ENCODE measurements around the gene PTGR1. TPM values are rescaled to one million over a fixed set of nuclear protein-coding genes. Genes with fewer than 3 reads are reported as not detected.

PTGR1 gene
- total RNA-seq (2021; fragmentation: NEBNext Ultra II Directional; extraction: Animal tissue kit (Norgen Biotek cat#: 25700)), result 28.5 and 29.3 TPM in 2 replicates
- polyA plus RNA-seq (2011; rRNA removed), result 12.4 and 16.9 TPM in 2 replicates
- 30.7 TPM for polyA plus RNA-seq (2011; cell fraction: cytosol; rRNA removed)
- 9.0 TPM for polyA plus RNA-seq (2011; cell fraction: nucleus; rRNA removed)
- polyA plus RNA-seq (2012, experiment 1 of 2), result 35.7 to 40.1 TPM (median 37.7 TPM) in 4 replicates
- polyA plus RNA-seq (2012, experiment 2 of 2), result 8.5 TPM
- 17.9 TPM for polyA plus RNA-seq (2013, experiment 1 of 2)
- 17.5 TPM for polyA plus RNA-seq (2013, experiment 2 of 2)
- 14.6 and 20.0 TPM in 2 replicates for polyA minus RNA-seq (2011; rRNA and poly(A)+ RNA removed)
- 8.4 TPM for polyA minus RNA-seq (2011; cell fraction: cytosol; rRNA and poly(A)+ RNA removed)
- polyA minus RNA-seq (2011; cell fraction: nucleus; rRNA and poly(A)+ RNA removed), result 12.9 TPM
- long read RNA-seq, experiment 1, transcript PTGR1-201 (10 exons, 1,223 nt), result major isoform, 9 of 29 reads
- long read RNA-seq, experiment 1, transcript PTGR1-205 (10 exons, 1,407 nt), result minor isoform, 5 of 29 reads
- long read RNA-seq, experiment 1, partial matches to known transcripts, result 6 of 29 reads
- long read RNA-seq, experiment 1, other reads (novel, unspliced or antisense), result 7 of 29 reads
- long read RNA-seq, experiment 2, transcript PTGR1-205 (10 exons, 1,407 nt), result minor isoform, 17 of 64 reads
- long read RNA-seq, experiment 2, transcript PTGR1-201 (10 exons, 1,223 nt), result major isoform, 41 of 64 reads
- long read RNA-seq, experiment 2, partial matches to known transcripts, result 0 of 64 reads
- long read RNA-seq, experiment 2, other reads (novel, unspliced or antisense), result 4 of 64 reads

GRCh38 chr9:111599092-111599954 is at the start of gene PTGR1:
Gene PTGR1 (minus strand): TSS chr9:111599647. CDS start chr9:111597422, 2,225 bp downstream.
- Histone ChIP-seq H3K79me2 (ENCODE audit: control insufficient read depth in 1 of 2, insufficient read depth in 2 of 2, low read length in 2 of 2) (no peaks in the 10 kb centered on the region), H2BK15ac (ENCODE audit: low read length) (0 out of 2 replicates have a peak within 1 kb of the TSS, but pooled peaks have one; percentile 65), H4K91ac (replicated peaks; ENCODE audit: insufficient read length, low read length) (no peak within 1 kb of the TSS), H3K23me2 (ENCODE audit: low read depth, low read length) (peaks cover 17% of the 10 kb centered on the region), H2AK5ac (ENCODE audit: low read depth, low read length) (no peak within 1 kb of the TSS), H3K27ac (ENCODE audit: low read depth, low read length) (no peak within 1 kb of the TSS), H3K56ac (replicated peaks; ENCODE audit: insufficient read length, low read depth, low read length) (no peak within 1 kb of the TSS), H3K36me3 (ENCODE audit: control insufficient read depth in 2 of 4, insufficient read depth in 4 of 4, low read length in 3 of 4) (peaks cover 0 to 12% (median 5%) of the 10 kb centered on the region in 4 experiments; a peak in 4 of 8 replicates), H3K4me2 (ENCODE audit: insufficient read depth in 1 of 2, low read depth in 2 of 2, low read length in 2 of 2) (peak within 1 kb of the TSS; percentile 84 to 95), H4K8ac (ENCODE audit: extremely low read depth, insufficient read depth, low read length) (no peak within 1 kb of the TSS), H3K4me1 (replicated peaks in 1 of 4; ENCODE audit: control insufficient read depth in 3 of 4, insufficient read depth in 4 of 4, low read length in 3 of 4) (no peaks in the 10 kb centered on the region), H2BK5ac (ENCODE audit: low read depth, low read length) (no peak within 1 kb of the TSS), H3K18ac (ENCODE audit: extremely low read depth, low read length) (peak within 1 kb of the TSS; percentile 41; the same call in 1 of the 2 replicates), H2BK12ac (ENCODE audit: low read depth, low read length) (no peak within 1 kb of the TSS; the same call in 1 of the 2 replicates), H3K9me3 (ENCODE audit: insufficient read depth in 2 of 2, low read depth in 1 of 2, low read length in 1 of 2) (no peaks in the 10 kb centered on the region), H2BK120ac (replicated peaks; ENCODE audit: low read depth, low read length) (no peak within 1 kb of the TSS), H3K27me3 (replicated peaks in 1 of 4; ENCODE audit: control insufficient read depth in 3 of 4, extremely low read depth in 1 of 4, insufficient read depth in 3 of 4, low read length in 3 of 4) (peaks cover 0 to 7% (median 5%) of the 10 kb centered on the region in 4 experiments; a peak in 2 of 7 replicates), H2AFZ (ENCODE audit: low read length) (peak within 1 kb of the TSS; percentile 74), H4K5ac (ENCODE audit: insufficient read length, low read depth, low read length) (no peak within 1 kb of the TSS), H3K9ac (replicated peaks in 1 of 4; ENCODE audit: extremely low read depth in 1 of 4, low read depth in 3 of 4, low read length in 3 of 4) (peak within 1 kb of the TSS in 2 of 4 experiments; percentile 25 to 43; a peak in 3 of 7 replicates), H3K4me3 (ENCODE audit: extremely low read depth in 1 of 4, insufficient read depth in 2 of 4, low read depth in 3 of 4, low read length in 4 of 4) (peak within 1 kb of the TSS; percentile 42 to 99 (median 80)), H3K79me1 (ENCODE audit: low read depth, low read length) (no peaks in the 10 kb centered on the region), H3K23ac (ENCODE audit: insufficient read length) (no peak within 1 kb of the TSS), H4K20me1 (replicated peaks in 1 of 2; ENCODE audit: control insufficient read depth in 1 of 2, insufficient read depth in 2 of 2, low read length in 2 of 2) (no peaks in the 10 kb centered on the region), H3K14ac (ENCODE audit: insufficient read length) (no peak within 1 kb of the TSS), H2BK20ac (ENCODE audit: low read length) (0 out of 2 replicates have a peak within 1 kb of the TSS, but pooled peaks have one; percentile 43), H3K4ac (replicated peaks; ENCODE audit: insufficient read length, low read depth, low read length) (no peak within 1 kb of the TSS)
- no peak for FAIRE-seq
- WGBS, 2 experiments (ENCODE audit: extremely low coverage in 1 of 2, insufficient coverage in 1 of 2, insufficient read length in 1 of 2, insufficient replicate concordance in 2 of 2, low coverage in 1 of 2, low lambda C conversion rate in 2 of 2, missing lambda C conversion rate in 1 of 2), result 1% methylated on average over 31 of the region's 64 CpGs; no CpG with 5 or more reads in 1 of the 2 experiments
- CTCF ChIA-PET (ENCODE audit: partially characterized antibody), result interaction anchor here (1.0 to 3.1 kb wide), 14 partner anchors 9 to 476 kb away, joined by 3 to 42 read pairs (median 4); no protein-coding TSS in a partner anchor
- POLR2A ChIA-PET (ENCODE audit: partially characterized antibody), result interaction anchor here (0.6 to 3.7 kb wide), 12 partner anchors 11 to 116 kb away, joined by 3 to 27 read pairs (median 3); partner anchors contain the start of genes DNAJC25 and ZNF483
- DNase-seq (ENCODE audit: low read depth in 1 of 2, low spot score in 2 of 2), result peak; percentile 29 to 83
- TF ChIP-seq SIN3A (conservative IDR thresholded peaks at IDR 0.05 in 1 of 2, IDR thresholded peaks at IDR 0.05 in 1 of 2; ENCODE audit: low read depth in 1 of 2, low read length in 2 of 2), result peak in 1 of 2 experiments; percentile 47; a peak in 2 of 4 replicates
- TF ChIP-seq SIX5 (IDR thresholded peaks at IDR 0.05; ENCODE audit: low read depth, low read length), result no peak
- TF ChIP-seq POLR2A (IDR thresholded peaks at IDR 0.05; ENCODE audit: control extremely low read depth in 1 of 2, low read depth in 2 of 2, low read length in 2 of 2), result no peak
- no peak for TF ChIP-seq ATF3 (IDR thresholded peaks at IDR 0.05; ENCODE audit: insufficient read depth, low read depth, low read length)
- peak; percentile 99 for TF ChIP-seq EGR1 (IDR thresholded peaks at IDR 0.05; ENCODE audit: borderline replicate concordance, low read depth, low read length)
- 0 out of 2 replicates have a peak, but pooled peaks have one; percentile 18 for TF ChIP-seq SUZ12 (IDR thresholded peaks at IDR 0.05; ENCODE audit: low read length)

Data from H1 (cell line).